BJ (cell line): ENCODE measurements around the gene PLPPR1. TPM values are rescaled to one million over a fixed set of nuclear protein-coding genes. Genes with fewer than 3 reads are reported as not detected.

Experiments used
- CTCF ChIA-PET: fragments of 350-600 bp; formaldehyde crosslinking; extraction: SDS; loops from one replicate; lab custom pipeline; 2021; ENCODE audit warnings: antibody characterized with exemption, inconsistent platforms; lab: Yijun Ruan, JAX
- POLR2A ChIA-PET: fragments of 300-600 bp; sonication (Branson Sonifier 250); formaldehyde crosslinking; extraction: SDS; loops from one replicate; lab custom pipeline; 2021; ENCODE audit warnings: antibody characterized with exemption; lab: Charles Lee
- DNase-seq: peaks from one replicate; pipeline ENCODE4 v3.0.0-alpha.2; 2011; ENCODE audit warnings: low read depth
- H3K27me3 ChIP-seq: 2 replicates; pipeline ENCODE4 v1.6.0; 2011; ENCODE audit warnings: low read length; ENCODE audit not compliant: control insufficient read depth, insufficient read depth
- H3K36me3 ChIP-seq: 2 replicates; pipeline ENCODE4 v1.5.1; 2011; ENCODE audit warnings: low read length; ENCODE audit not compliant: control insufficient read depth, insufficient read depth
- H3K4me3 ChIP-seq: 2 replicates; pipeline ENCODE4 v1.5.1; 2011; ENCODE audit warnings: low read depth, mild to moderate bottlenecking, control low read depth, low read length
- polyA plus RNA-seq: library from polyadenylated mRNA; depleted of rRNA; stranded (reverse); fragments of >200 nt; gene quantifications from 2 replicates; pipeline ENCODE4 v1.2.3, GENCODE V29; 2011
- TF ChIP-seq, protein P1 (sequence below): IDR thresholded peaks from 2 replicates; pipeline ENCODE4 v1.5.1; 2011; ENCODE audit warnings: low read depth, mild to moderate bottlenecking, control low read depth, inconsistent platforms, low read length, moderate library complexity; ENCODE audit not compliant: insufficient read depth

PLPPR1 gene
- polyA plus RNA-seq, 1 experiment: not detected

DNA sequence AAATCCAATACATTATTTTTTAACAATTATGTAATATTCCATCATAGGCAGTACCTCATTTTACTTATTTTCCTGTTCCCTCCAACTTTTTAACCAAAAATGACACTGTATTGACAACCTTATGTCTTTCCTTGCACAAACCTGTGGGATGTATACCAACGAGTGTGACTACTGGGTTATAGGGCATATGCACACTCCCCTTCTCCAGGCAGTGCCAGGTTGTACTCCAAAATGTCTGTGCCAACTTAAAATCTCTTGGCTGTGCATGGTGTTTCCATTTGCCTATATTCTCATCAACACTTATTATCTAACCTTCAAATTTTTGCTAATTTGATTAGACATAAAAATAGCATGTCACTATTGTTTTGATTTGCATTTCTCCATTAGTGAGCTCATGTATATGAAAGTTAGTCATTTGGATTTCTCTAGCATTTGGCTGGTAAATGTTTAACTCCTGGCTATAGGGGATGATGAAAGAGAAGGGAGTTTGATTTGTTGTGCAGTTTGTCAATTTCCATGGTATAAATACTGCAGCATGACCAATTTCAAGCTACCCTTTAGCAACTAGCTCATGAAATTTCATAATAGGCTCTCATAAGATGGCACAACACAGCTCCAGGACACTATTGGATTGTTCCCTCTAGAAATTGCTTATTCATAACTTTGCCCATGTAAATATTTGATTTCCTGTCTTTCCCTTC lies 226.4 kb downstream of the PLPPR1 start:
- no peaks in the 10 kb centered on the region for H3K36me3 ChIP-seq
- TF ChIP-seq, protein P1, sequence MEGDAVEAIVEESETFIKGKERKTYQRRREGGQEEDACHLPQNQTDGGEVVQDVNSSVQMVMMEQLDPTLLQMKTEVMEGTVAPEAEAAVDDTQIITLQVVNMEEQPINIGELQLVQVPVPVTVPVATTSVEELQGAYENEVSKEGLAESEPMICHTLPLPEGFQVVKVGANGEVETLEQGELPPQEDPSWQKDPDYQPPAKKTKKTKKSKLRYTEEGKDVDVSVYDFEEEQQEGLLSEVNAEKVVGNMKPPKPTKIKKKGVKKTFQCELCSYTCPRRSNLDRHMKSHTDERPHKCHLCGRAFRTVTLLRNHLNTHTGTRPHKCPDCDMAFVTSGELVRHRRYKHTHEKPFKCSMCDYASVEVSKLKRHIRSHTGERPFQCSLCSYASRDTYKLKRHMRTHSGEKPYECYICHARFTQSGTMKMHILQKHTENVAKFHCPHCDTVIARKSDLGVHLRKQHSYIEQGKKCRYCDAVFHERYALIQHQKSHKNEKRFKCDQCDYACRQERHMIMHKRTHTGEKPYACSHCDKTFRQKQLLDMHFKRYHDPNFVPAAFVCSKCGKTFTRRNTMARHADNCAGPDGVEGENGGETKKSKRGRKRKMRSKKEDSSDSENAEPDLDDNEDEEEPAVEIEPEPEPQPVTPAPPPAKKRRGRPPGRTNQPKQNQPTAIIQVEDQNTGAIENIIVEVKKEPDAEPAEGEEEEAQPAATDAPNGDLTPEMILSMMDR: no peak
- POLR2A ChIA-PET: no interaction called here
- no peak overlapping the region for H3K4me3 ChIP-seq
- H3K27me3 ChIP-seq: no peaks in the 10 kb centered on the region
- DNase-seq: no peak
- CTCF ChIA-PET: no interaction called here

GRCh38 chr9:101264727-101265126 lies 236.2 kb downstream of the PLPPR1 start:
- Histone ChIP-seq H3K27me3 (no peaks in the 10 kb centered on the region), H3K36me3 (no peaks in the 10 kb centered on the region), H3K4me3 (no peak overlapping the region)
- TF ChIP-seq, protein P1: no peak
- CTCF ChIA-PET: no interaction called here
- POLR2A ChIA-PET: no interaction called here
- DNase-seq: no peak

DNA sequence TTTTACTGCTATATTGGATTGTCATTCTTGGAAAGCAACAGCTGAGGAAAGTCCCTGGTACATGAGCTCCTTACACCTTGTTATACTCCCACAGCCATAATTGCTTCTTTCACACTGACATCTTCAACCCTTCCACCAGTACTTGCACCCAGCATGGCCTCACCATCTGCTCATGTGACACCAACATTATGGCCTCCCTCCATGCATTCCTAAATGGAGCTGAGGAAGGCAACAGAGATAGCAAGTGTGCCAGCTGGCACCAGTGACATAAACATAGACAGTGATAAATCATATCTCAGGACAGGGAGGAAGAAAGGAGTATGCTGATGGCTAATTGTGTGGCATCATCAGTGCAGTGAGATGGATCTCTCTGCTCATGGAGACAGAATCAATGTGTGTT lies 236.7 kb downstream of the PLPPR1 start:
- ChIA-PET POLR2A (no interaction called here), CTCF (no interaction called here)
- Histone ChIP-seq H3K27me3 (no peaks in the 10 kb centered on the region), H3K4me3 (no peak overlapping the region), H3K36me3 (no peaks in the 10 kb centered on the region)
- TF ChIP-seq, protein P1: no peak
- DNase-seq: no peak

DNA sequence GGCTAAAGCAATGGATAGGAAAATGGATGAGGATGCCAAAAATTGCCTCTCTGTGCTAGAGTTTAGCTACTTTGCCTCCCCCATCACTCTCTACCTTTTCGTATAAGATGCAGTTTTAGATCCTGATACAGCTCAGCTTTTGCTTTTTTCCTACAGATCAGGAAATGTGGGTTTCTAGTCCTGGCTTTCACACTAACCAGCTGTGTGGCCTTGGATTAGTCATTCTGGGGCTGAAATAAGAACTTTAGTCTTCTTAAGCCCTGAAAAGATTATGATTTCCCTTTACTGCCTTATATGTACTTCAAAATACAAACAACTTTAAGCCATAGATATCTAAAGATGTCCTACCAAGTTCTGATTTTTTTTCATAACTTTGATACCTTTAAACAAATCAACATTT lies 239.9 kb downstream of the PLPPR1 start:
- Histone ChIP-seq H3K36me3 (no peaks in the 10 kb centered on the region), H3K4me3 (no peak overlapping the region), H3K27me3 (no peaks in the 10 kb centered on the region)
- POLR2A ChIA-PET: no interaction called here
- TF ChIP-seq, protein P1: no peak
- DNase-seq: no peak
- CTCF ChIA-PET: no interaction called here

DNA sequence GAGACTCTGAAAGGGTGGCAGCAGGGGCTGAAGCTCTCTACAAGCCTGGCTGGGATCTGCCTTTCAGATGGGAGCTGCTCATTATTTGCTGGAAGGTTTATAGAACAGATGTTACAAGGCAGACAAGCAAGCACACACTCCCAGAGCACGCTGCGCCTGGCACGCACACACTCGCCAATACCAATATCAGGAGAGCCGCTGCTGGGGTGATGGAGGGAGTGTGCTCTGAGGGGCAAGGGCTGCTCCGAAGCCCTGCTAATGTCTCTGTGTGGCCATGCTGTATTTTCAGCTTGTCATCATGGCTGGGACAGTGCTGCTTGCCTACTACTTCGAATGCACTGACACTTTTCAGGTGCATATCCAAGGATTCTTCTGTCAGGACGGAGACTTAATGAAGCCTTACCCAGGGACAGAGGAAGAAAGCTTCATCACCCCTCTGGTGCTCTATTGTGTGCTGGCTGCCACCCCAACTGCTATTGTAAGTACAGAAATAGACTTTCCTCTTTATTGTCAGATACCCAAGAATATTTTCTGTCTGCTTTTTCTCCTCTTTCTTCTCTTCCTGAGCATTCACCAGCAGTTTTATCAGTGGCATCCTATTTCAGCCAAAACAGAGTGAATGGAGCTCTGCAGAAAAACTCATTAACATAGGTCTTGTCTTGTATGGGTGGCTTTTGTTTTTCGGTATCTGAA lies 241.2 kb downstream of the PLPPR1 start:
- Histone ChIP-seq H3K27me3 (no peaks in the 10 kb centered on the region), H3K36me3 (no peaks in the 10 kb centered on the region), H3K4me3 (no peak overlapping the region)
- no peak for DNase-seq
- ChIA-PET POLR2A (no interaction called here), CTCF (interaction anchor here (1.1 kb wide), 1 partner anchor 66 kb away, joined by 3 read pairs; no protein-coding TSS in a partner anchor)
- TF ChIP-seq, protein P1: no peak
